ENCODE results near the gene INPP5K.

- TF ChIP-seq POLR2A (IDR thresholded peaks at IDR 0.05) (no peak), CTCF (IDR thresholded peaks at IDR 0.05) (no peak)
These were observed 49.2 kb downstream of the INPP5K start for GRCh38 chr17:1467258-1467657.
